HepG2 (cell line): Measurements from ENCODE around the gene RFX2. TPM values are rescaled to one million over a fixed set of nuclear protein-coding genes. Genes with fewer than 3 reads are reported as not detected.

ENCODE experiments used
- AGO1 ChIP-seq: fragments of 200-400 bp; formaldehyde crosslinking; IDR thresholded peaks from 2 replicates; pipeline ENCODE4 v1.6.1; 2017; ENCODE audit warnings: mild to moderate bottlenecking, low read depth, low read length, moderate library complexity; ENCODE audit not compliant: poor library complexity, severe bottlenecking
- ARNT2 ChIP-seq: sonication (generic); formaldehyde crosslinking; IDR thresholded peaks from 2 replicates; pipeline ENCODE4 v1.8.0; 2022; ENCODE audit warnings: mild to moderate bottlenecking, low read depth, missing genetic modification reagents, moderate library complexity
- DNMT3B ChIP-seq: conservative IDR thresholded peaks from 2 replicates; pipeline ENCODE4 v1.6.1; 2016; ENCODE audit warnings: missing biosample characterization, control low read depth
- HBP1 ChIP-seq: IDR thresholded peaks from 2 replicates; pipeline ENCODE4 v1.6.1; 2016; ENCODE audit warnings: low read depth, control low read depth
- HDAC6 ChIP-seq: fragments of 200-600 bp; sonication (generic); IDR thresholded peaks from 2 replicates; pipeline ENCODE4 v1.7.0; 2017; ENCODE audit warnings: mild to moderate bottlenecking, antibody characterized with exemption, low read length, low read depth
- MAFK ChIP-seq, 2 experiments: IDR thresholded peaks in 1 of 2; conservative IDR thresholded peaks in 1 of 2; 2 replicates each; pipeline ENCODE4 v1.6.1; 2011; ENCODE audit warnings: improper control_type of control experiment in 2 of 2, low read length in 2 of 2
- MBNL3 ChIP-seq: fragments of 250-450 bp; sonication (Bioruptor Pico); conservative IDR thresholded peaks from 2 replicates; pipeline ENCODE4 v1.8.0; 2022; ENCODE audit warnings: mild to moderate bottlenecking, inconsistent platforms
- MED8 ChIP-seq: sonication (generic); formaldehyde crosslinking; IDR thresholded peaks from 2 replicates; pipeline ENCODE4 v1.8.1; 2023; ENCODE audit warnings: mild to moderate bottlenecking, missing genetic modification reagents; ENCODE audit not compliant: insufficient replicate concordance
- MTF1 ChIP-seq: sonication (generic); formaldehyde crosslinking; IDR thresholded peaks from 2 replicates; pipeline ENCODE4 v1.5.0; 2020; ENCODE audit warnings: missing genetic modification reagents
- NBN ChIP-seq: fragments of 450-650 bp; conservative IDR thresholded peaks from 2 replicates; pipeline ENCODE4 v1.6.1; 2017
- ONECUT2 ChIP-seq: sonication (generic); formaldehyde crosslinking; IDR thresholded peaks from 2 replicates; pipeline ENCODE4 v1.4.0; 2020; ENCODE audit warnings: missing genetic modification reagents
- PATZ1 ChIP-seq: sonication (generic); formaldehyde crosslinking; IDR thresholded peaks from 2 replicates; pipeline ENCODE4 v1.4.0; 2020; ENCODE audit warnings: missing genetic modification reagents
- RNF2 ChIP-seq: fragments of 450-650 bp; conservative IDR thresholded peaks from 2 replicates; pipeline ENCODE4 v1.6.1; 2016; ENCODE audit warnings: low read depth
- SMAD1 ChIP-seq: sonication (generic); formaldehyde crosslinking; IDR thresholded peaks from 2 replicates; pipeline ENCODE4 v1.4.0; 2020; ENCODE audit warnings: missing genetic modification reagents, low read depth, mild to moderate bottlenecking, borderline replicate concordance
- SP4 ChIP-seq: sonication (generic); formaldehyde crosslinking; IDR thresholded peaks from 2 replicates; pipeline ENCODE4 v1.8.1; 2023; ENCODE audit warnings: mild to moderate bottlenecking, missing genetic modification reagents
- THAP11 ChIP-seq: IDR thresholded peaks from 2 replicates; pipeline ENCODE4 v1.6.1; 2016; ENCODE audit warnings: missing biosample characterization, missing genetic modification reagents
- THAP8 ChIP-seq: sonication (generic); formaldehyde crosslinking; IDR thresholded peaks from 2 replicates; pipeline ENCODE4 v1.5.1; 2020; ENCODE audit warnings: missing genetic modification reagents, mild to moderate bottlenecking, borderline replicate concordance
- ZEB1 ChIP-seq: IDR thresholded peaks from 2 replicates; pipeline ENCODE4 v1.6.1; 2012; ENCODE audit warnings: mild to moderate bottlenecking, low read depth, inconsistent platforms; ENCODE audit not compliant: insufficient replicate concordance
- ZNF20 ChIP-seq: sonication (generic); formaldehyde crosslinking; IDR thresholded peaks from 2 replicates; pipeline ENCODE4 v1.4.0; 2020; ENCODE audit warnings: mild to moderate bottlenecking, moderate library complexity, missing genetic modification reagents
- ZNF30 ChIP-seq: sonication (generic); formaldehyde crosslinking; IDR thresholded peaks from 2 replicates; pipeline ENCODE4 v1.5.0; 2020; ENCODE audit warnings: mild to moderate bottlenecking, missing genetic modification reagents
- ZNF468 ChIP-seq: sonication (generic); formaldehyde crosslinking; IDR thresholded peaks from 2 replicates; pipeline ENCODE4 v1.8.0; 2022; ENCODE audit warnings: mild to moderate bottlenecking, moderate library complexity, missing genetic modification reagents
- ZNF563 ChIP-seq: sonication (generic); formaldehyde crosslinking; IDR thresholded peaks from 2 replicates; pipeline ENCODE4 v1.8.0; 2022; ENCODE audit warnings: mild to moderate bottlenecking, moderate library complexity, missing genetic modification reagents
- ZNF589 ChIP-seq: sonication (generic); formaldehyde crosslinking; conservative IDR thresholded peaks from 2 replicates; pipeline ENCODE4 v1.8.0; 2022; ENCODE audit warnings: mild to moderate bottlenecking, moderate library complexity, missing genetic modification reagents
- ZNF850 ChIP-seq: sonication (generic); formaldehyde crosslinking; conservative IDR thresholded peaks from 2 replicates; pipeline ENCODE4 v1.9.0; 2021; ENCODE audit warnings: mild to moderate bottlenecking, missing genetic modification reagents
- polyA plus RNA-seq, 8 experiments: library from polyadenylated mRNA; depleted of rRNA in 3 of 8; stranded (reverse) in 7 of 8; unstranded in 1 of 8; fragments of >200 nt; fragmentation: Illumina TruSeq in 4 of 8; extraction: Trizol in 4 of 8; gene quantifications; 2 replicates each; pipeline versions ENCODE4 v1.2.1 to v1.2.3, GENCODE V29; 2011 to 2016; ENCODE audit warnings: low read depth in 4 of 8, missing spikeins in 1 of 8, mixed read lengths in 1 of 8; ENCODE audit not compliant: insufficient read depth in 1 of 8
- total RNA-seq, 5 experiments: library from RNA; depleted of rRNA; stranded (reverse); fragments of >200 nt; fragmentation: Illumina TruSeq; extraction: Trizol; gene quantifications; 2 replicates each; pipeline ENCODE4 v1.2.3, GENCODE V29; 2016; ENCODE audit warnings: low read depth in 1 of 5
- TF ChIP-seq, protein P1 (sequence below): sonication (generic); formaldehyde crosslinking; IDR thresholded peaks from 2 replicates; pipeline ENCODE4 v1.4.0; 2020; ENCODE audit warnings: missing genetic modification reagents
- TF ChIP-seq, protein P2 (sequence below): sonication (generic); formaldehyde crosslinking; IDR thresholded peaks from 2 replicates; pipeline ENCODE4 v1.8.1; 2023; ENCODE audit warnings: mild to moderate bottlenecking, missing genetic modification reagents

RFX2 gene
- total and polyA plus RNA-seq, 2 of the 13 experiments (the other 11 are each of a cell fraction or from before 2014, with no cell fraction given): 2.8 to 3.3 TPM

GRCh38 chr19:5977785-5978605, 132.3 kb downstream of the RFX2 start, which contains the start of gene RANBP3 (continued):
- TF ChIP-seq AGO1 (peak; percentile 25), ZEB1 (no peak), ZNF20 (CRISPR knock-in tag) (peak; percentile 97), THAP8 (CRISPR knock-in tag) (peak; percentile 100), THAP11 (CRISPR knock-in tag) (peak; percentile 86), MED8 (CRISPR knock-in tag) (peak; percentile 94), ARNT2 (peak; percentile 100), HDAC6 (no peak), PATZ1 (CRISPR knock-in tag) (peak; percentile 70; the same call in 1 of the 2 replicates), ZNF563 (peak; percentile 100), MAFK (conservative IDR thresholded peaks at IDR 0.05 in 1 of 2, IDR thresholded peaks at IDR 0.05 in 1 of 2; ENCODE audit: low read length in 2 of 2) (no peak), HBP1 (CRISPR knock-in tag) (peak; percentile 81; the same call in 1 of the 2 replicates), ZNF589 (CRISPR knock-in tag) (peak; percentile 100), MBNL3 (CRISPR knock-in tag) (no peak), MTF1 (CRISPR knock-in tag) (peak; percentile 98), ONECUT2 (CRISPR knock-in tag) (peak; percentile 91), ZNF850 (peak; percentile 98), ZNF30 (CRISPR knock-in tag) (peak; percentile 100), DNMT3B (CRISPR knock-in tag) (peak; percentile 89), RNF2 (peak; percentile 99), SP4 (CRISPR knock-in tag) (peak; percentile 99), ZNF468 (CRISPR knock-in tag) (peak; percentile 100), NBN (no peak), SMAD1 (CRISPR knock-in tag) (peak; percentile 100)
- TF ChIP-seq, protein P1, sequence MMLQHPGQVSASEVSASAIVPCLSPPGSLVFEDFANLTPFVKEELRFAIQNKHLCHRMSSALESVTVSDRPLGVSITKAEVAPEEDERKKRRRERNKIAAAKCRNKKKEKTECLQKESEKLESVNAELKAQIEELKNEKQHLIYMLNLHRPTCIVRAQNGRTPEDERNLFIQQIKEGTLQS (CRISPR knock-in tag): peak; percentile 82
- TF ChIP-seq, protein P2, sequence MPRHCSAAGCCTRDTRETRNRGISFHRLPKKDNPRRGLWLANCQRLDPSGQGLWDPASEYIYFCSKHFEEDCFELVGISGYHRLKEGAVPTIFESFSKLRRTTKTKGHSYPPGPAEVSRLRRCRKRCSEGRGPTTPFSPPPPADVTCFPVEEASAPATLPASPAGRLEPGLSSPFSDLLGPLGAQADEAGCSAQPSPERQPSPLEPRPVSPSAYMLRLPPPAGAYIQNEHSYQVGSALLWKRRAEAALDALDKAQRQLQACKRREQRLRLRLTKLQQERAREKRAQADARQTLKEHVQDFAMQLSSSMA (CRISPR knock-in tag): peak; percentile 99
